Pancreas (tissue), 10 donors: ENCODE data around the gene CA4. TPM values are rescaled to one million over a fixed set of nuclear protein-coding genes. Genes with fewer than 3 reads are reported as not detected.
A peak's percentile ranks its signal among the peaks of the same experiment; 100 is the strongest.

ENCODE experiments used
- ATAC-seq, 4 donors: fragments of 200-7000 bp; cut with Tn5 transposase; one replicate each; pipeline versions ENCODE4 v1.8.0 to v1.9.1; 2020; ENCODE audit warnings: mild to moderate bottlenecking in 4 of 4, moderate library complexity in 4 of 4
- DNase-seq, 6 donors: peaks; one replicate each; pipeline ENCODE4 v3.0.0-alpha.2; 2020
- FAIRE-seq: peaks from 2 replicates; lab custom pipeline; 2012; peaks lifted over from hg19 to GRCh38; lab: Jason Lieb, UNC
- H3K27ac ChIP-seq, 4 donors: fragments of 200-600 bp; sonication (generic); 1 replicate in 3 of 4; 2 replicates in 1 of 4; pipeline versions ENCODE4 v1.5.0 to v1.8.0; 2020
- H3K27me3 ChIP-seq, 4 donors: fragments of 200-600 bp; one replicate each; pipeline ENCODE4 v1.8.0; 2021
- H3K36me3 ChIP-seq, 3 donors: fragments of 200-600 bp; sonication (generic) in 1 of 3; one replicate each; pipeline versions ENCODE4 v1.5.0 to v1.8.0; 2020 to 2021
- H3K4me1 ChIP-seq, 3 donors: fragments of 200-600 bp; one replicate each; pipeline ENCODE4 v1.8.0; 2021
- H3K4me3 ChIP-seq, 4 donors: fragments of 200-600 bp; sonication (generic) in 2 of 4; one replicate each; pipeline versions ENCODE4 v1.5.0 to v1.8.0; 2020 to 2021
- H3K9me3 ChIP-seq, 4 donors: fragments of 200-600 bp; one replicate each; pipeline ENCODE4 v1.8.0; 2021
- CTCF ChIP-seq, 4 donors: fragments of 200-600 bp; sonication (generic) in 3 of 4; IDR thresholded peaks; one replicate each; pipeline versions ENCODE4 v1.5.0 to v1.8.0; 2021; ENCODE audit warnings: antibody characterized with exemption in 4 of 4
- WGBS, 2 donors: extraction: QIAGEN DNeasy Blood & Tissue Kit; methylation state at CpG; one replicate each; pipeline ENCODE4 v1.1.7; 2013; 5-methylcytosine and 5-hydroxymethylcytosine counted together
- intact Hi-C, 3 donors: fragments of 100-400 bp; cut with DNase I; formaldehyde crosslinking; loops; one replicate each; pipeline versions ENCODE4 v1.11.1 to v1.14.2; 2022
- polyA plus RNA-seq, 2 donors: library from polyadenylated mRNA; stranded (reverse); fragments of 200-250 nt; gene quantifications; one replicate each; pipeline ENCODE4 v1.2.3, GENCODE V29; 2013
- total RNA-seq, 6 donors: library from RNA; stranded (reverse); fragmentation: NEBNext Ultra II Directional in 4 of 6; extraction: Animal tissue kit (Norgen Biotek cat#: 25700) in 4 of 6; gene quantifications; one replicate each; pipeline versions ENCODE4 v1.2.1 to v1.2.4, GENCODE V29; 2021 to 2023
- donor health status: healthy with polysubstance abuse.
- donor health status: DM: no; HTN: no; CAD: no; lungs with moderate emphysema.
- donor health status: DM: no; HTN: no; CAD: no.
- donor health status: control.
- donor health status: control.
- donor health status: Bipolar disorder and iron deficiency.
- donor health status: DM: yes; HTN: yes; CAD: no.
- donor health status: DM: no; HTN: no; CAD: no.
- donor health status: DM: no; HTN: no; CAD: no.
- donor health status: DM: yes; HTN: yes; CAD: no.

Gene CA4
- total and polyA plus RNA-seq, 8 donors = 7.5 to 75.7 (median 20.0) TPM

GRCh38 chr17:60151355-60151754 lies 1.6 kb downstream of the CA4 start:
- ATAC-seq (no peak), DNase-seq (no peak), FAIRE-seq (no peak)
- Histone ChIP-seq H3K36me3 (no peaks in the 10 kb centered on the region), H3K4me1 (peaks cover 0 to 7% (median 0%) of the 10 kb centered on the region in 3 donors), H3K27ac (peak overlapping the region in 3 of 4 donors; percentile 12 to 22 (median 17)), H3K27me3 (peaks cover 0 to 9% (median 3%) of the 10 kb centered on the region in 4 donors), H3K4me3 (peak overlapping the region in 3 of 4 donors; percentile 26 to 44 (median 33)), H3K9me3 (no peaks in the 10 kb centered on the region)
- 18 to 20% methylated on average over 5 of the region's 5 CpGs for WGBS, 2 donors
- intact Hi-C loops = no loop called here
- no peak for TF ChIP-seq CTCF (IDR thresholded peaks at IDR 0.05)

- DNase-seq (peak in 2 of 6 donors; percentile 31 to 41), FAIRE-seq (no peak)
- peaks cover 0 to 7% (median 0%) of the 10 kb centered on the region in 3 donors for H3K4me1 ChIP-seq
Measured at GRCh38 chr17:60153606-60154390, 4.0 kb downstream of the CA4 start.

GRCh38 chr17:60154616-60155426 lies 5.0 kb downstream of the CA4 start:
- DNase-seq = peak in 2 of 6 donors; percentile 4 to 30
- TF ChIP-seq CTCF (IDR thresholded peaks at IDR 0.05) = no peak
- Histone ChIP-seq H3K4me1 (peaks cover 0 to 7% (median 0%) of the 10 kb centered on the region in 3 donors), H3K9me3 (no peaks in the 10 kb centered on the region), H3K36me3 (no peaks in the 10 kb centered on the region), H3K27me3 (peaks cover 0 to 7% (median 3%) of the 10 kb centered on the region in 4 donors), H3K27ac (no peak overlapping the region), H3K4me3 (no peak overlapping the region)
- 69 to 78% methylated on average over 14 of the region's 14 CpGs for WGBS, 2 donors
- intact Hi-C loops = no loop called here
- ATAC-seq = peak in 2 of 4 donors; percentile 20 to 47
- no peak for FAIRE-seq

More at GRCh38 chr17:60153606-60154390, 4.0 kb downstream of the CA4 start:
- Histone ChIP-seq H3K9me3 (no peaks in the 10 kb centered on the region), H3K36me3 (no peaks in the 10 kb centered on the region), H3K27me3 (peaks cover 0 to 9% (median 3%) of the 10 kb centered on the region in 4 donors), H3K4me3 (no peak overlapping the region), H3K27ac (no peak overlapping the region)
- WGBS, 2 donors = 57 to 61% methylated on average over 12 of the region's 12 CpGs
- ATAC-seq = peak in 1 of 4 donors; percentile 7
- intact Hi-C loops = no loop called here
- no peak for TF ChIP-seq CTCF (IDR thresholded peaks at IDR 0.05)

- Histone ChIP-seq H3K9me3 (no peaks in the 10 kb centered on the region), H3K27ac (no peak overlapping the region), H3K36me3 (no peaks in the 10 kb centered on the region), H3K4me3 (no peak overlapping the region), H3K27me3 (peaks cover 0 to 6% (median under 1%) of the 10 kb centered on the region in 4 donors), H3K4me1 (peaks cover 0 to 1% (median 0%) of the 10 kb centered on the region in 3 donors)
- intact Hi-C loops = no loop called here
- FAIRE-seq (no peak), DNase-seq (no peak), ATAC-seq (no peak)
- WGBS, 2 donors = 70 to 74% methylated on average over 3 of the region's 3 CpGs
- no peak for TF ChIP-seq CTCF (IDR thresholded peaks at IDR 0.05)
Measured at GRCh38 chr17:60155427-60155814, 5.6 kb downstream of the CA4 start.
